MG63 (cell line): ENCODE measurements around the gene SEMA3C. TPM values are rescaled to one million over a fixed set of nuclear protein-coding genes. Genes with fewer than 3 reads are reported as not detected.
A peak's percentile ranks its signal among the peaks of the same experiment; 100 is the strongest.

Experiments used
- DNase-seq: peaks from one replicate; pipeline ENCODE4 v3.0.0-alpha.2; 2020
- H3K27me3 ChIP-seq: fragments of 250-450 bp; sonication (Bioruptor Pico); 2 replicates; pipeline ENCODE4 v1.5.1; 2020; ENCODE audit warnings: mild to moderate bottlenecking, moderate library complexity
- H3K36me3 ChIP-seq: fragments of 250-450 bp; sonication (Bioruptor Pico); 2 replicates; pipeline ENCODE4 v1.5.1; 2020; ENCODE audit warnings: mild to moderate bottlenecking, moderate library complexity
- H3K4me3 ChIP-seq: fragments of 250-450 bp; sonication (Bioruptor Pico); 2 replicates; pipeline ENCODE4 v1.5.1; 2020; ENCODE audit warnings: mild to moderate bottlenecking, moderate library complexity
- H3K9me3 ChIP-seq: fragments of 250-450 bp; sonication (Bioruptor Pico); 2 replicates; pipeline ENCODE4 v1.5.1; 2020; ENCODE audit warnings: mild to moderate bottlenecking, moderate library complexity
- total RNA-seq: library from RNA; depleted of rRNA; stranded (reverse); fragments of >200 nt; shearing (Covaris generic); gene quantifications from 2 replicates; pipeline ENCODE4 v1.2.3, GENCODE V29; 2014; ENCODE audit warnings: low replicate concordance

SEMA3C gene
- total RNA-seq, 1 experiment from 2014 or later: 23.1 TPM

- Histone ChIP-seq H3K9me3 (no peaks in the 10 kb centered on the region), H3K27me3 (no peaks in the 10 kb centered on the region), H3K36me3 (peaks cover 14% of the 10 kb centered on the region), H3K4me3 (no peak overlapping the region)
- DNase-seq: peak; percentile 56
Measured at GRCh38 chr7:80826520-80827238, 92.2 kb downstream of the SEMA3C start.

- H3K4me3 ChIP-seq: no peak overlapping the region
- H3K9me3 ChIP-seq: no peaks in the 10 kb centered on the region
- no peak for DNase-seq
- no peaks in the 10 kb centered on the region for H3K27me3 ChIP-seq
- peaks cover 14% of the 10 kb centered on the region for H3K36me3 ChIP-seq
Measured at GRCh38 chr7:80825499-80825898, 93.4 kb downstream of the SEMA3C start.

- H3K9me3 ChIP-seq: no peaks in the 10 kb centered on the region
- no peak for DNase-seq
- no peak overlapping the region for H3K4me3 ChIP-seq
- H3K27me3 ChIP-seq: no peaks in the 10 kb centered on the region
- peaks cover 14% of the 10 kb centered on the region for H3K36me3 ChIP-seq
Measured at GRCh38 chr7:80824253-80824652, 94.6 kb downstream of the SEMA3C start.

GRCh38 chr7:80823057-80823456 is 95.8 kb downstream of the SEMA3C start:
- no peak for DNase-seq
- no peaks in the 10 kb centered on the region for H3K27me3 ChIP-seq
- no peaks in the 10 kb centered on the region for H3K9me3 ChIP-seq
- peaks cover 14% of the 10 kb centered on the region for H3K36me3 ChIP-seq
- H3K4me3 ChIP-seq: no peak overlapping the region

- Histone ChIP-seq H3K27me3 (no peaks in the 10 kb centered on the region), H3K36me3 (peaks cover 14% of the 10 kb centered on the region), H3K4me3 (no peak overlapping the region), H3K9me3 (no peaks in the 10 kb centered on the region)
- DNase-seq: no peak
Measured at GRCh38 chr7:80821771-80822319, 97.0 kb downstream of the SEMA3C start.

GRCh38 chr7:80819503-80819902 is 99.3 kb downstream of the SEMA3C start:
- no peaks in the 10 kb centered on the region for H3K9me3 ChIP-seq
- H3K36me3 ChIP-seq: peaks cover 13% of the 10 kb centered on the region
- no peak overlapping the region for H3K4me3 ChIP-seq
- H3K27me3 ChIP-seq: no peaks in the 10 kb centered on the region
- no peak for DNase-seq

- Histone ChIP-seq H3K9me3 (no peaks in the 10 kb centered on the region), H3K36me3 (peaks cover 13% of the 10 kb centered on the region), H3K27me3 (no peaks in the 10 kb centered on the region), H3K4me3 (no peak overlapping the region)
- no peak for DNase-seq
Measured at GRCh38 chr7:80818181-80818580, 100.7 kb downstream of the SEMA3C start.

- no peaks in the 10 kb centered on the region for H3K9me3 ChIP-seq
- no peak overlapping the region for H3K4me3 ChIP-seq
- H3K36me3 ChIP-seq: peaks cover 10% of the 10 kb centered on the region
- no peak for DNase-seq
- H3K27me3 ChIP-seq: no peaks in the 10 kb centered on the region
Measured at GRCh38 chr7:80816806-80817205, 102.0 kb downstream of the SEMA3C start.

- Histone ChIP-seq H3K4me3 (no peak overlapping the region), H3K27me3 (no peaks in the 10 kb centered on the region), H3K9me3 (no peaks in the 10 kb centered on the region), H3K36me3 (peaks cover 10% of the 10 kb centered on the region)
- DNase-seq: no peak
Measured at GRCh38 chr7:80815733-80816132, 103.1 kb downstream of the SEMA3C start.

- Histone ChIP-seq H3K9me3 (peaks cover 3% of the 10 kb centered on the region; the same call in 1 of the 2 replicates), H3K27me3 (no peaks in the 10 kb centered on the region), H3K36me3 (peaks cover 18% of the 10 kb centered on the region), H3K4me3 (no peak overlapping the region)
- DNase-seq: no peak
Measured at GRCh38 chr7:80809545-80809944, 109.3 kb downstream of the SEMA3C start.

GRCh38 chr7:80807166-80807900 is 111.5 kb downstream of the SEMA3C start:
- H3K36me3 ChIP-seq: peaks cover 27% of the 10 kb centered on the region
- DNase-seq: no peak
- peaks cover 3% of the 10 kb centered on the region; the same call in 1 of the 2 replicates for H3K9me3 ChIP-seq
- no peak overlapping the region for H3K4me3 ChIP-seq
- H3K27me3 ChIP-seq: no peaks in the 10 kb centered on the region

GRCh38 chr7:80806663-80807062 is 112.2 kb downstream of the SEMA3C start:
- Histone ChIP-seq H3K9me3 (peaks cover 3% of the 10 kb centered on the region; the same call in 1 of the 2 replicates), H3K27me3 (no peaks in the 10 kb centered on the region), H3K36me3 (peaks cover 27% of the 10 kb centered on the region)

GRCh38 chr7:80804589-80804988 is 114.3 kb downstream of the SEMA3C start:
- H3K9me3 ChIP-seq: peaks cover 1% of the 10 kb centered on the region; the same call in 1 of the 2 replicates
- no peak overlapping the region for H3K4me3 ChIP-seq
- no peaks in the 10 kb centered on the region for H3K27me3 ChIP-seq
- DNase-seq: no peak
- peaks cover 21% of the 10 kb centered on the region for H3K36me3 ChIP-seq

More at GRCh38 chr7:80806663-80807062, 112.2 kb downstream of the SEMA3C start:
- peak; percentile 34 for DNase-seq
- no peak overlapping the region for H3K4me3 ChIP-seq

- Histone ChIP-seq H3K36me3 (peaks cover 19% of the 10 kb centered on the region), H3K9me3 (no peaks in the 10 kb centered on the region), H3K4me3 (no peak overlapping the region), H3K27me3 (no peaks in the 10 kb centered on the region)
- no peak for DNase-seq
Measured at GRCh38 chr7:80802527-80802926, 116.3 kb downstream of the SEMA3C start.

- Histone ChIP-seq H3K4me3 (no peak overlapping the region), H3K36me3 (peaks cover 12% of the 10 kb centered on the region), H3K27me3 (no peaks in the 10 kb centered on the region), H3K9me3 (no peaks in the 10 kb centered on the region)
- no peak for DNase-seq
Measured at GRCh38 chr7:80794631-80795573, 123.9 kb downstream of the SEMA3C start.

GRCh38 chr7:80791509-80791929 is 127.3 kb downstream of the SEMA3C start:
- Histone ChIP-seq H3K9me3 (no peaks in the 10 kb centered on the region), H3K27me3 (no peaks in the 10 kb centered on the region), H3K36me3 (peaks cover 12% of the 10 kb centered on the region), H3K4me3 (no peak overlapping the region)
- DNase-seq: no peak
